ENCODE measurements around the gene USP14.

DNA sequence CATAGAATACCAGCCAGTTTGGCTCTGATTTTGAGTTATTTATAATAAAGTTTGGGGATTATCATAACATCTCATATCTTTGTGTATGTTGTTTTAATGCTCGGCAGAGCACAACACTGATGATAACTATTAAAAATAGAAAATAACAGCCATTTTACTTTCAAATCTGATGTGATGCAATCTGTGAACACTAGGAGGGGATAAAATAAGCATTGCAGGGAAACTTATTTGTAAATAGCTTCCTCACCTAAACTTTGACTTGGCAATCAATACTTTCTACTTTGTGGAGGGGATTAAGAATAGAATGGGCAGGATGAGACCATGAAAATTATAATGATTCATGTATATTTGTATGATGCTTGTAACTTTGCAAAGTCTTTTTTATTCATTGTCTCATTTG is 54.4 kb downstream of the USP14 start:
- TF ChIP-seq, protein P1, sequence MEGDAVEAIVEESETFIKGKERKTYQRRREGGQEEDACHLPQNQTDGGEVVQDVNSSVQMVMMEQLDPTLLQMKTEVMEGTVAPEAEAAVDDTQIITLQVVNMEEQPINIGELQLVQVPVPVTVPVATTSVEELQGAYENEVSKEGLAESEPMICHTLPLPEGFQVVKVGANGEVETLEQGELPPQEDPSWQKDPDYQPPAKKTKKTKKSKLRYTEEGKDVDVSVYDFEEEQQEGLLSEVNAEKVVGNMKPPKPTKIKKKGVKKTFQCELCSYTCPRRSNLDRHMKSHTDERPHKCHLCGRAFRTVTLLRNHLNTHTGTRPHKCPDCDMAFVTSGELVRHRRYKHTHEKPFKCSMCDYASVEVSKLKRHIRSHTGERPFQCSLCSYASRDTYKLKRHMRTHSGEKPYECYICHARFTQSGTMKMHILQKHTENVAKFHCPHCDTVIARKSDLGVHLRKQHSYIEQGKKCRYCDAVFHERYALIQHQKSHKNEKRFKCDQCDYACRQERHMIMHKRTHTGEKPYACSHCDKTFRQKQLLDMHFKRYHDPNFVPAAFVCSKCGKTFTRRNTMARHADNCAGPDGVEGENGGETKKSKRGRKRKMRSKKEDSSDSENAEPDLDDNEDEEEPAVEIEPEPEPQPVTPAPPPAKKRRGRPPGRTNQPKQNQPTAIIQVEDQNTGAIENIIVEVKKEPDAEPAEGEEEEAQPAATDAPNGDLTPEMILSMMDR (IDR thresholded peaks at IDR 0.05 in 8 of 11, conservative IDR thresholded peaks at IDR 0.05 in 3 of 11): no peak
- TF ChIP-seq POLR2AphosphoS5 (IDR thresholded peaks at IDR 0.05): no peak

Data from spleen (tissue), 7 donors.